ENCODE data around the gene AKTIP.

The AKTIP gene

GRCh38 chr16:53495325-53495724 lies 7.7 kb downstream of the AKTIP start:
- Histone ChIP-seq H3K9me3 (ENCODE audit: severe bottlenecking) (no peaks in the 10 kb centered on the region), H3K36me3 (peaks cover 48% of the 10 kb centered on the region), H3K27me3 (ENCODE audit: insufficient read depth, low read depth, severe bottlenecking) (no peaks in the 10 kb centered on the region), H3K27ac (peak overlapping the region; percentile 52), H3K4me3 (ENCODE audit: low read depth, low read length) (no peak overlapping the region)
- DNase-seq: no peak
- TF ChIP-seq, protein P1, sequence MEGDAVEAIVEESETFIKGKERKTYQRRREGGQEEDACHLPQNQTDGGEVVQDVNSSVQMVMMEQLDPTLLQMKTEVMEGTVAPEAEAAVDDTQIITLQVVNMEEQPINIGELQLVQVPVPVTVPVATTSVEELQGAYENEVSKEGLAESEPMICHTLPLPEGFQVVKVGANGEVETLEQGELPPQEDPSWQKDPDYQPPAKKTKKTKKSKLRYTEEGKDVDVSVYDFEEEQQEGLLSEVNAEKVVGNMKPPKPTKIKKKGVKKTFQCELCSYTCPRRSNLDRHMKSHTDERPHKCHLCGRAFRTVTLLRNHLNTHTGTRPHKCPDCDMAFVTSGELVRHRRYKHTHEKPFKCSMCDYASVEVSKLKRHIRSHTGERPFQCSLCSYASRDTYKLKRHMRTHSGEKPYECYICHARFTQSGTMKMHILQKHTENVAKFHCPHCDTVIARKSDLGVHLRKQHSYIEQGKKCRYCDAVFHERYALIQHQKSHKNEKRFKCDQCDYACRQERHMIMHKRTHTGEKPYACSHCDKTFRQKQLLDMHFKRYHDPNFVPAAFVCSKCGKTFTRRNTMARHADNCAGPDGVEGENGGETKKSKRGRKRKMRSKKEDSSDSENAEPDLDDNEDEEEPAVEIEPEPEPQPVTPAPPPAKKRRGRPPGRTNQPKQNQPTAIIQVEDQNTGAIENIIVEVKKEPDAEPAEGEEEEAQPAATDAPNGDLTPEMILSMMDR (IDR thresholded peaks at IDR 0.05; ENCODE audit: low read depth, low read length): peak; percentile 42

DNA sequence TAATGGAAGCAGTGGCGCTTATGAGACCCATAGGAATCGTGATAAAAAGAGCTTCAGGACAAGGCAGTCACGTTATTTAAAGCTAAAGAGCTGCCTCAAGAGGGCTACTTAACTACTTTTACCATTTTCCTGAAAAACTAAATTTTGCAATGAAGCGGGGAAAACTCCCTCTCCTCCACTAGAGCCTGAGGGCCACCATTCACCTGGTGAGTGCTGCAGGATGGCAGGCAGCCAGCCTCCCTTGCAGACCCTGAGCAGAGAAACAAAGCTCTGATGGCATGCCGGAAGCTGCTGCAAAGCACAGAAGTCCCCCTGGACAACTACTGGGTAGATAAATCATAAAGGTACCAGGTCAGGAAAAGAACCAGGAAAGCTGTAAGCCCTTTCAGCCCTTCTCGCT lies 8.4 kb downstream of the AKTIP start:
- Histone ChIP-seq H3K27me3 (ENCODE audit: insufficient read depth, low read depth, severe bottlenecking) (no peaks in the 10 kb centered on the region), H3K36me3 (peaks cover 48% of the 10 kb centered on the region), H3K9me3 (ENCODE audit: severe bottlenecking) (no peaks in the 10 kb centered on the region), H3K4me3 (ENCODE audit: low read depth, low read length) (no peak overlapping the region), H3K27ac (peak overlapping the region; percentile 52)
- no peak for DNase-seq
- TF ChIP-seq, protein P1 (IDR thresholded peaks at IDR 0.05; ENCODE audit: low read depth, low read length): no peak

- no peak for DNase-seq
- no peak overlapping the region for H3K4me3 ChIP-seq (ENCODE audit: low read depth, low read length)
- H3K36me3 ChIP-seq: peaks cover 43% of the 10 kb centered on the region
- H3K27ac ChIP-seq: peak overlapping the region; percentile 70
- no peaks in the 10 kb centered on the region for H3K27me3 ChIP-seq (ENCODE audit: insufficient read depth, low read depth, severe bottlenecking)
- TF ChIP-seq, protein P1 (IDR thresholded peaks at IDR 0.05; ENCODE audit: low read depth, low read length): no peak
- no peaks in the 10 kb centered on the region for H3K9me3 ChIP-seq (ENCODE audit: severe bottlenecking)
Measured at GRCh38 chr16:53492503-53492902, 10.5 kb downstream of the AKTIP start.

DNA sequence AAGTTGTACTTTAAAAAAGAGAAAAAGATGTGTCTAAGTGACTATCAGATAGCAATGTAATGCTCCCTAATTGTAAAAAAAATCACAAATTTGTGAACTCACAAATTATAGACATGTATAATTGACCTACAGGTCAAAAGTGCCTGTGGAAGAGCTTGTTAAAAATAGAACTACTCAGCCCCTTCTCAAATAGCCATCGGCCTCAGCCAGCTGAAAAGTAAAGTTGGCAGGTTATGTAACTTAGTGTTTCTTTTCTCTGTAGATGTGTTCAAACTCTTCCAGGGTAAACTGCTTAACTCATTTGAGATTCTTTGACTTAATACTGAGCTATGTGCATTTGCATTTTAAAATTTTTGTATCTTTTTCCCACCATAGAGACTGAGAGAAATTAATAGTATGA lies 13.3 kb downstream of the AKTIP start:
- Histone ChIP-seq H3K27ac (peak overlapping the region; percentile 45), H3K4me3 (ENCODE audit: low read depth, low read length) (no peak overlapping the region), H3K36me3 (peaks cover 32% of the 10 kb centered on the region), H3K9me3 (ENCODE audit: severe bottlenecking) (no peaks in the 10 kb centered on the region), H3K27me3 (ENCODE audit: insufficient read depth, low read depth, severe bottlenecking) (no peaks in the 10 kb centered on the region)
- DNase-seq: no peak
- TF ChIP-seq, protein P1 (IDR thresholded peaks at IDR 0.05; ENCODE audit: low read depth, low read length): no peak

DNA sequence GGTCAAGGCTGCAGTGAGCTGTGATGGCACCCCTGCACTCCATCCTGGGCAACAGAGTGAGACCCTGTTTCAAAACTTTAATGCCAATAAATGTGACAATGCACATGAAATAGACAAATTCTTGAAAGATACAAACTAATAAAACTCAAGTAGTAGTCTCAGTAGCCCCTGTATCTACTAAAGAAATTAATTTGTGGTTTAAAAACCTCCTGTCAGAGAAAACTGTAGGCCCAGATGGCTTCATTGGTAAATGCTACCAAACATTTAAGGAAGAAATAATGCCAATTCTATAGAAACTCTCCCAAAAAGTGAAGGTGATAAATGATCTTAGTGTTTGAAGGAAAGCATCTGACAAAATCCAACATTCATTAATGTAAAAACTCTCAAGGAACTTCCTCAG lies 16.8 kb downstream of the AKTIP start:
- Histone ChIP-seq H3K4me3 (ENCODE audit: low read depth, low read length) (no peak overlapping the region), H3K27ac (no peak overlapping the region), H3K27me3 (ENCODE audit: insufficient read depth, low read depth, severe bottlenecking) (no peaks in the 10 kb centered on the region), H3K9me3 (ENCODE audit: severe bottlenecking) (no peaks in the 10 kb centered on the region), H3K36me3 (peaks cover 30% of the 10 kb centered on the region)
- no peak for DNase-seq
- TF ChIP-seq, protein P1 (IDR thresholded peaks at IDR 0.05; ENCODE audit: low read depth, low read length): no peak

DNA sequence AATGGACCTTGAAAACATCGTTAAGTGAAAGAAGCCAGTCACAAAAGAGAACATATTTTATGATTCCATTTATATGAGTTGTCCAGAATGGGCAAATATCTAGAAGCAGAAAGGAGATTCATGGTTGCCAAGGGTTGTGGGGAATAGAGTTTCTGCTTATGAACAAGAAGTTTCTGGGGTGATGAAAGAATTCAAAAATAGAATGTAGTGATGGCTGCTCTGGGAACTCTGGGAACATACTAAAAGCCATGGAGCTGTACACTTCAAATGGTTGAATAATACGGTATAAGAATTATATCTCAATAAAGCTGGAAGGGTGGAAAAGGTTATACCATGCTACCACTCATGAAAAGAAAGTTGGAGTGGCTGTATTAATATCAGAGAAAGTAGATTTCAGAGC lies 18.5 kb downstream of the AKTIP start:
- peaks cover 39% of the 10 kb centered on the region for H3K36me3 ChIP-seq
- H3K4me3 ChIP-seq (ENCODE audit: low read depth, low read length): no peak overlapping the region
- DNase-seq: no peak

More for the DNA sequence above, 18.5 kb downstream of the AKTIP start:
- TF ChIP-seq, protein P1 (IDR thresholded peaks at IDR 0.05; ENCODE audit: low read depth, low read length): no peak
- H3K9me3 ChIP-seq (ENCODE audit: severe bottlenecking): no peaks in the 10 kb centered on the region
- no peak overlapping the region for H3K27ac ChIP-seq
- H3K27me3 ChIP-seq (ENCODE audit: insufficient read depth, low read depth, severe bottlenecking): no peaks in the 10 kb centered on the region

Data from WERI-Rb-1 (cell line).